ENCODE measurements around the gene GHR.
A peak's percentile ranks its signal among the peaks of the same experiment; 100 is the strongest.

Gene GHR

GRCh38 chr5:42518595-42519221 is 95.5 kb downstream of the GHR start:
- DNase-seq, result peak; percentile 19

GRCh38 chr5:42520203-42520602 is 97.0 kb downstream of the GHR start:
- no peak for DNase-seq

GRCh38 chr5:42520957-42521356 is 97.7 kb downstream of the GHR start:
- no peak for DNase-seq

- DNase-seq, result no peak
These were observed 98.2 kb downstream of the GHR start for GRCh38 chr5:42521406-42521805.

- peak; percentile 22 for DNase-seq
These were observed 99.5 kb downstream of the GHR start for GRCh38 chr5:42522783-42523182.

GRCh38 chr5:42526179-42526578 is 102.9 kb downstream of the GHR start:
- no peak for DNase-seq

- DNase-seq, result no peak
These were observed 108.4 kb downstream of the GHR start for GRCh38 chr5:42531611-42532010.

- DNase-seq, result no peak
These were observed 118.9 kb downstream of the GHR start for GRCh38 chr5:42542106-42542505.

- DNase-seq, result no peak
These were observed 120.5 kb downstream of the GHR start for GRCh38 chr5:42543774-42544173.

- DNase-seq, result no peak
These were observed 121.8 kb downstream of the GHR start for GRCh38 chr5:42545038-42545437.

- DNase-seq, result peak; percentile 86
These were observed 123.9 kb downstream of the GHR start for GRCh38 chr5:42547141-42547540.

- no peak for DNase-seq
These were observed 124.7 kb downstream of the GHR start for GRCh38 chr5:42547894-42548293.

GRCh38 chr5:42552597-42552996 is 129.4 kb downstream of the GHR start:
- no peak for DNase-seq

- DNase-seq, result no peak
These were observed 130.2 kb downstream of the GHR start for GRCh38 chr5:42553461-42553860.

- DNase-seq, result no peak
These were observed 131.8 kb downstream of the GHR start for GRCh38 chr5:42555010-42555409.

GRCh38 chr5:42555797-42556196 is 132.6 kb downstream of the GHR start:
- DNase-seq, result no peak

GRCh38 chr5:42557689-42558088 is 134.4 kb downstream of the GHR start:
- DNase-seq, result no peak

GRCh38 chr5:42561656-42562055 is 138.4 kb downstream of the GHR start:
- no peak for DNase-seq

- no peak for DNase-seq
These were observed 141.6 kb downstream of the GHR start for GRCh38 chr5:42564689-42565356.

GRCh38 chr5:42566652-42567295 is 143.5 kb downstream of the GHR start:
- peak; percentile 37 for DNase-seq

GRCh38 chr5:42569325-42569724 is 146.1 kb downstream of the GHR start:
- no peak for DNase-seq

- DNase-seq, result no peak
These were observed 146.8 kb downstream of the GHR start for GRCh38 chr5:42569953-42570548.

- peak; percentile 36 for DNase-seq
These were observed 148.0 kb downstream of the GHR start for GRCh38 chr5:42570966-42571960.
